ENCODE results near the gene OR4F16.
"Not testable (repeated sequence)": the region's sequence is repeated elsewhere in the genome, so short reads cannot be mapped to it uniquely, and the experiment has no call there.

- not testable (repeated sequence) for TF ChIP-seq CTCF, POLR2A (IDR thresholded peaks at IDR 0.05)
These were observed 40.6 kb upstream of the OR4F16 start for GRCh38 chr1:727040-727439.
